Measurements from ENCODE around the gene CHL1.

- TF ChIP-seq EZH2 (IDR thresholded peaks at IDR 0.05; ENCODE audit: borderline replicate concordance, insufficient read depth, low read depth, low read length, poor library complexity, severe bottlenecking): no peak
- TF ChIP-seq CTCF (IDR thresholded peaks at IDR 0.05): no peak
Measured at GRCh38 chr3:228442-229182, 32.0 kb downstream of the CHL1 start.
